Lower leg skin (tissue), 4 donors: ENCODE results near the gene FAM180A. TPM values are rescaled to one million over a fixed set of nuclear protein-coding genes. Genes with fewer than 3 reads are reported as not detected.
"Not testable (repeated sequence)": the region's sequence is repeated elsewhere in the genome, so short reads cannot be mapped to it uniquely, and the experiment has no call there.

Source experiments
- DNase-seq, 2 donors: peaks; one replicate each; pipeline ENCODE4 v3.0.0-alpha.2; 2019; ENCODE audit warnings: low spot score in 2 of 2
- H3K4me3 ChIP-seq: fragments of 200-600 bp; sonication (generic); 2 replicates; pipeline ENCODE4 v1.5.1; 2017; ENCODE audit warnings: mild to moderate bottlenecking, low read depth; ENCODE audit not compliant: poor library complexity, severe bottlenecking
- POLR2A ChIP-seq, 2 donors: fragments of 450-650 bp; IDR thresholded peaks; one replicate each; pipeline ENCODE4 v1.6.1; 2016 to 2017; ENCODE audit warnings: antibody characterized with exemption in 2 of 2, mild to moderate bottlenecking in 1 of 2, moderate library complexity in 1 of 2
- WGBS, 2 donors: methylation state at CpG; one replicate each; pipeline ENCODE4 v1.1.5; 2018; 5-methylcytosine and 5-hydroxymethylcytosine counted together
- intact Hi-C: fragments of 100-400 bp; cut with DNase I; formaldehyde crosslinking; loops from one replicate; pipeline ENCODE4 v1.15.0; 2023; ENCODE audit warnings: low total_unique reads
- total RNA-seq, 4 donors: library from RNA; depleted of rRNA; stranded (reverse); fragments of >200 nt; gene quantifications; one replicate each; pipeline ENCODE4 v1.1.0, GENCODE V29; 2016
- TF ChIP-seq, protein P1 (sequence below), 3 donors: fragments of 450-650 bp; IDR thresholded peaks; one replicate each; pipeline ENCODE4 v1.5.1; 2016; ENCODE audit warnings: antibody characterized with exemption in 3 of 3, mild to moderate bottlenecking in 3 of 3, moderate library complexity in 2 of 3

Gene FAM180A
- total RNA-seq, 4 donors from 2014 or later, result 0.34 to 10.3 (median 5.6) TPM

- H3K4me3 ChIP-seq, result no peak overlapping the region
- 74 to 79% methylated on average over 20 of the region's 20 CpGs for WGBS, 2 donors
- TF ChIP-seq POLR2A (IDR thresholded peaks at IDR 0.05), result no peak
- TF ChIP-seq, protein P1, sequence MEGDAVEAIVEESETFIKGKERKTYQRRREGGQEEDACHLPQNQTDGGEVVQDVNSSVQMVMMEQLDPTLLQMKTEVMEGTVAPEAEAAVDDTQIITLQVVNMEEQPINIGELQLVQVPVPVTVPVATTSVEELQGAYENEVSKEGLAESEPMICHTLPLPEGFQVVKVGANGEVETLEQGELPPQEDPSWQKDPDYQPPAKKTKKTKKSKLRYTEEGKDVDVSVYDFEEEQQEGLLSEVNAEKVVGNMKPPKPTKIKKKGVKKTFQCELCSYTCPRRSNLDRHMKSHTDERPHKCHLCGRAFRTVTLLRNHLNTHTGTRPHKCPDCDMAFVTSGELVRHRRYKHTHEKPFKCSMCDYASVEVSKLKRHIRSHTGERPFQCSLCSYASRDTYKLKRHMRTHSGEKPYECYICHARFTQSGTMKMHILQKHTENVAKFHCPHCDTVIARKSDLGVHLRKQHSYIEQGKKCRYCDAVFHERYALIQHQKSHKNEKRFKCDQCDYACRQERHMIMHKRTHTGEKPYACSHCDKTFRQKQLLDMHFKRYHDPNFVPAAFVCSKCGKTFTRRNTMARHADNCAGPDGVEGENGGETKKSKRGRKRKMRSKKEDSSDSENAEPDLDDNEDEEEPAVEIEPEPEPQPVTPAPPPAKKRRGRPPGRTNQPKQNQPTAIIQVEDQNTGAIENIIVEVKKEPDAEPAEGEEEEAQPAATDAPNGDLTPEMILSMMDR (IDR thresholded peaks at IDR 0.05), result no peak
- intact Hi-C loops, result no loop called here
- DNase-seq, result no peak
Measured at GRCh38 chr7:135706038-135706742, 42.4 kb downstream of the FAM180A start.

DNA sequence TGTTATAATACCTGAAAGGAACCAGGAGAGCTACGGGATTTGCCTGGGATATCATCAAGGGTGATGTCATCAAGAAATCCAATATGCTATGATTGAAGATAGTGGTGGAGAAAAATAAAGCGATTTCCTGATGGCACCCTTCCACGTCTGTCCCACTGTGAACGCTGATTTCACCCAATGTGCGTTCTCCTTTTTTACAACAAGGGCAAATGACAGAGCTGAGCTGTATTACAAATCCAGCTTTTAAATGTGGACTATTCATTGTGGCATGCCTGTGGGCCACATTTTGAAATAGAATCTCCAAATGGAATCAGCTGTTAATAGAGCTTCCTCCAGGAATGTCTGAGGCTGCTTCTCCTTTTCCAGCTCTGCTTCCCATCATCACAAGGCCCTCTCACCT lies 43.9 kb downstream of the FAM180A start:
- WGBS, 2 donors, result 64 to 69% methylated on average over 5 of the region's 5 CpGs
- TF ChIP-seq, protein P1 (IDR thresholded peaks at IDR 0.05), result no peak
- intact Hi-C loops, result no loop called here
- no peak overlapping the region for H3K4me3 ChIP-seq
- no peak for DNase-seq

DNA sequence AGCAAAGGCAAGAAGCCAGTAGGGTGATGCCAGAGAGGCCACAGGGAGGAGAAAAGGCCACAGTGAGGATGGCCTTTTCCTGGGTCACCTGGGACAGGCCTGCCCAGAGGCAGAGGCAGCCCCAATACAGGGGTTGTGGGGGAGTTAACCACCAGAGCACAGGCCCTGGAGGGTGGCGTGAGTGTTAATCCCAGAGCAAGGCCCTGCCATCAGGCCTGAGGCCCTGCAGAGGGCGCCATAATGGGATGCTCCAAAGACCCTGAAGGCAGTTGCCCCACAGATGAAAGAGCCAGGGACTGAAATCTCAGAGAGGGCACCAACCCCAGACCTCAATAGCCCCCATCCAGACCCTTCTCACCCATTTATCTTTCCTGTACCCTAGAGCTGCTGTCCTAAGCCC lies 44.5 kb downstream of the FAM180A start:
- WGBS, 2 donors, result 72 to 80% methylated on average over 2 of the region's 2 CpGs
- intact Hi-C loops, result no loop called here
- no peak overlapping the region for H3K4me3 ChIP-seq
- no peak for DNase-seq
- TF ChIP-seq POLR2A (IDR thresholded peaks at IDR 0.05), result no peak
- TF ChIP-seq, protein P1 (IDR thresholded peaks at IDR 0.05), result no peak

DNA sequence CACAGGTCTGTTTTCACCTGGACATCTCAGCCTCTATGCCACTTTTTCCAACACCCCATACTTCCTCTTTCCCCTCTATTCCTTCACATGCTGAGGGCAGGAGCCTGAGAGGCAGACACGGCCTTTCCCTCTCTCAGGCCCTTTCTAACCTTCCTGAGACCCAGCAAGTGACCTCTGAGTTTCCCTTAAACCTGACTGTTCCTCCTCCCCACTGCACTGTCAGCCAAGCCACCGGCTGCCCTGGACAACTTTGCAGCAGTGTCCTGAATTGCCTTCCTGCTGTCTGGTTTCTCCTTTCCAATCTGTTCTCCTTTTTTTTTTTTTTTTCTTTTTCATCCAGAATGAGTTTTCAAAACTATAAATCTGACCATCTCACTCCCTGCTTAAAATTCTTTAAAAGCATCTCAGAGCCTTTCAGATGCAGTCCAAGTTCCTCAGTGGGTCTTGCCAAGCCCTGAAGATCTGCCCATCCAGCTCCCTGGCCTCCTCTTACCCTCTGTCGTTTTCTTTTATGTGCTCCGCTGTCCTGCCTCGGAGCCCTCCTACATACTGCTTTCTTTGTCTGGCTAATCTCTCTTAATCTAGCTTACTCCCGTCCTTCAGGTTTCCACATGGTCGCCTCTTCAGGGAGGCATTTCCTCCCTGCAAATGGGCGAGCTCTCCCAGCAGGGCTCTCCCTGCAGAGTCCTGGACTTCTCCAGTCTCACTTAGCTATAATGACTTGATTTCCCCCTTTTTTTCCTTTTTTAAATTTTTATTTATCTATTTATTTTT lies 51.1 kb downstream of the FAM180A start:
- DNase-seq, result no peak
- intact Hi-C loops, result no loop called here
- H3K4me3 ChIP-seq, result no peak overlapping the region
- 63 to 67% methylated on average over 8 of the region's 8 CpGs for WGBS, 2 donors
- no peak for TF ChIP-seq POLR2A (IDR thresholded peaks at IDR 0.05)
- TF ChIP-seq, protein P1 (IDR thresholded peaks at IDR 0.05), result no peak

- intact Hi-C loops, result no loop called here
- peak in 1 of 2 donors; percentile 49 for DNase-seq
- WGBS, 2 donors, result 94 to 96% methylated on average over 4 of the region's 4 CpGs
Measured at GRCh38 chr7:135693558-135693957, 55.1 kb downstream of the FAM180A start.

DNA sequence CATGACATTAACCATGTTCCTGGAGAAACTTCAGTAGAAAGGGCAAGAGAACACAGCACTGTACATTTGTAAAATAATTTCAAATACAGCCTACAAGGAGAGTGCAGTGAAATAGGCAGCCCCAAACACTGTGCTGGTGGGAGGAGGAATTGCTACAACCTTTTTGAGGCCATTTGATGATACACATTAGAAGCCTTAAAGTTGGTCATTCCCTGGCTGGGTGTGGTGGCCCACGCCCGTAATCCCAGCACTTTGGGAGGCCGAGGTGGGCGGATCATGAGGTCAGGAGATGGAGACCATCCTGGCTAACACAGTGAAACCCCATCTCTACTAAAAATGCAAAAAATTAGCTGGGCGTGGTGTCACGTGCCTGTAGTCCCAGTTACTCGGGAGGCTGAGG lies 56.0 kb downstream of the FAM180A start:
- 92 to 96% methylated on average over 7 of the region's 7 CpGs for WGBS, 2 donors
- peak in 1 of 2 donors; percentile 17 for DNase-seq
- H3K4me3 ChIP-seq, intact Hi-C loops: not testable (repeated sequence)

More at GRCh38 chr7:135693558-135693957, 55.1 kb downstream of the FAM180A start:
- TF ChIP-seq, protein P1 (IDR thresholded peaks at IDR 0.05), result no peak
- TF ChIP-seq POLR2A (IDR thresholded peaks at IDR 0.05), result no peak
- H3K4me3 ChIP-seq, result no peak overlapping the region
